ENCODE data around the gene TAS2R10.

DNA sequence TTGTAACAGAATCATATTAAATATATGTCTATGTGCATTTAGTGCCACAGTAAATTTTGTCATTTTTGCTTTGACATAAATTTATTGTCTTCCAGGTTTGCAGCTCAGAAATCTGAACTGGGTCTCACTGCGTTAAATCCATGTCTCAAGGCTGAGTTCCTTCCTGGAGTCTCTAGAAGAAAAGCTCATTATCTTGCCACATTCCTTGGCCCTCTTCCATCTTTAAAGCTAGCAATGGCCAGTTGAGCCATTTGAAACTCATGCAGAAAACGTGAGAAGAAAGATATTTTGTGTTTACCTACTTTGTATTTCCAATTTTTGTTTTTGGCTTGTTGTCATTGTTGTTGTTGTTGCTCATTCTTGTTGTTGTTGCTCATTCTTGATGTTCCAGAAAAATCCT, 47.2 kb upstream of the TAS2R10 start:
- TF ChIP-seq EP300 (conservative IDR thresholded peaks at IDR 0.05; ENCODE audit: poor library complexity, severe bottlenecking) (no peak), SMC3 (conservative IDR thresholded peaks at IDR 0.05; ENCODE audit: poor library complexity) (no peak), RAD21 (conservative IDR thresholded peaks at IDR 0.05) (no peak), EZH2 (IDR thresholded peaks at IDR 0.05; ENCODE audit: borderline replicate concordance, insufficient read depth, low read length, poor library complexity, severe bottlenecking) (no peak)
- TF ChIP-seq, protein P1, sequence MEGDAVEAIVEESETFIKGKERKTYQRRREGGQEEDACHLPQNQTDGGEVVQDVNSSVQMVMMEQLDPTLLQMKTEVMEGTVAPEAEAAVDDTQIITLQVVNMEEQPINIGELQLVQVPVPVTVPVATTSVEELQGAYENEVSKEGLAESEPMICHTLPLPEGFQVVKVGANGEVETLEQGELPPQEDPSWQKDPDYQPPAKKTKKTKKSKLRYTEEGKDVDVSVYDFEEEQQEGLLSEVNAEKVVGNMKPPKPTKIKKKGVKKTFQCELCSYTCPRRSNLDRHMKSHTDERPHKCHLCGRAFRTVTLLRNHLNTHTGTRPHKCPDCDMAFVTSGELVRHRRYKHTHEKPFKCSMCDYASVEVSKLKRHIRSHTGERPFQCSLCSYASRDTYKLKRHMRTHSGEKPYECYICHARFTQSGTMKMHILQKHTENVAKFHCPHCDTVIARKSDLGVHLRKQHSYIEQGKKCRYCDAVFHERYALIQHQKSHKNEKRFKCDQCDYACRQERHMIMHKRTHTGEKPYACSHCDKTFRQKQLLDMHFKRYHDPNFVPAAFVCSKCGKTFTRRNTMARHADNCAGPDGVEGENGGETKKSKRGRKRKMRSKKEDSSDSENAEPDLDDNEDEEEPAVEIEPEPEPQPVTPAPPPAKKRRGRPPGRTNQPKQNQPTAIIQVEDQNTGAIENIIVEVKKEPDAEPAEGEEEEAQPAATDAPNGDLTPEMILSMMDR (IDR thresholded peaks at IDR 0.05; ENCODE audit: poor library complexity, severe bottlenecking): no peak

Measured in neural cell (in vitro differentiated cells).